Gastrocnemius medialis (tissue), 4 donors: ENCODE results near the gene ARHGAP25. TPM values are rescaled to one million over a fixed set of nuclear protein-coding genes. Genes with fewer than 3 reads are reported as not detected.

ENCODE experiments used
- ATAC-seq, 2 donors: fragments of 150-250 bp; one replicate each; pipeline ENCODE4 v1.9.1; 2016
- DNase-seq, 2 donors: peaks; one replicate each; pipeline ENCODE4 v3.0.0-alpha.2; 2019
- H3K27ac ChIP-seq, 4 donors: fragments of 200-600 bp; sonication (generic); 1 replicate in 1 of 4; 2 replicates in 3 of 4; pipeline ENCODE4 v1.5.1; 2016 to 2018; ENCODE audit warnings: mild to moderate bottlenecking in 2 of 4, moderate library complexity in 1 of 4
- H3K27me3 ChIP-seq, 3 donors: fragments of 200-600 bp; sonication (generic) in 2 of 3; 1 replicate in 1 of 3; 2 replicates in 2 of 3; pipeline versions ENCODE4 v1.5.1 to v1.6.0; 2016 to 2019; ENCODE audit warnings: mild to moderate bottlenecking in 1 of 3, moderate library complexity in 1 of 3
- H3K36me3 ChIP-seq, 2 donors: fragments of 200-600 bp; sonication (generic) in 1 of 2; one replicate each; pipeline ENCODE4 v1.5.1; 2017 to 2018
- H3K4me1 ChIP-seq, 2 donors: fragments of 200-600 bp; sonication (generic) in 1 of 2; one replicate each; pipeline ENCODE4 v1.5.1; 2016 to 2017; ENCODE audit warnings: mild to moderate bottlenecking in 2 of 2
- H3K4me3 ChIP-seq, 4 donors: fragments of 200-600 bp; sonication (generic) in 3 of 4; 1 replicate in 1 of 4; 2 replicates in 3 of 4; pipeline ENCODE4 v1.5.1; 2016 to 2019; ENCODE audit warnings: mild to moderate bottlenecking in 2 of 4
- H3K9me3 ChIP-seq, 3 donors: fragments of 200-600 bp; sonication (generic) in 2 of 3; 1 replicate in 1 of 3; 2 replicates in 2 of 3; pipeline ENCODE4 v1.5.1; 2016 to 2019
- CTCF ChIP-seq, 5 experiments: fragments of 450-650 bp in 3 of 5; fragments of 200-600 bp in 2 of 5; sonication (generic) in 2 of 5; IDR thresholded peaks in 4 of 5; conservative IDR thresholded peaks in 1 of 5; 1 replicate in 4 of 5; 2 replicates in 1 of 5; pipeline ENCODE4 v1.5.1; 2016 to 2019; ENCODE audit warnings: antibody characterized with exemption in 5 of 5, mild to moderate bottlenecking in 3 of 5, moderate library complexity in 3 of 5
- POLR2A ChIP-seq, 2 donors: fragments of 450-650 bp; IDR thresholded peaks; one replicate each; pipeline ENCODE4 v1.6.1; 2017; ENCODE audit warnings: antibody characterized with exemption in 2 of 2, mild to moderate bottlenecking in 2 of 2, moderate library complexity in 2 of 2
- in situ Hi-C, 4 donors: fragments of 200-750 bp; cut with MboI; loops; one replicate each; pipeline versions ENCODE4 v1.15.0 to v1.8.0; 2017; ENCODE audit warnings: low sequenced_read_pairs in 4 of 4
- intact Hi-C: fragments of 100-400 bp; cut with DNase I; formaldehyde crosslinking; loops from one replicate; pipeline ENCODE4 v1.15.1; 2023; ENCODE audit warnings: low total_unique reads
- total RNA-seq, 4 donors: library from RNA; depleted of rRNA; stranded (reverse); fragments of >200 nt; gene quantifications; one replicate each; pipeline versions ENCODE4 v1.1.0 to v1.2.3, GENCODE V29; 2016

Gene ARHGAP25
- 1 to 10 TPM; 1.9 to 6.8 (median 3.0) TPM for total RNA-seq

GRCh38 chr2:68734688-68735525 lies at the start of gene ARHGAP25:
Gene ARHGAP25 (plus strand): TSS chr2:68734811. CDS start chr2:68735200, 389 bp downstream.
- intact Hi-C loops, result no loop called here
- Histone ChIP-seq H3K4me1 (no peaks in the 10 kb centered on the region), H3K27me3 (no peaks in the 10 kb centered on the region), H3K4me3 (peak within 1 kb of the TSS in 1 of 4 donors; percentile 28), H3K36me3 (no peaks in the 10 kb centered on the region), H3K27ac (no peak within 1 kb of the TSS), H3K9me3 (no peaks in the 10 kb centered on the region)
- no peak for ATAC-seq
- in situ Hi-C loops, result loop anchor here in 1 of 4 donors (25.0 kb wide), 1 partner anchor 177 kb away; no protein-coding TSS in a partner anchor
- DNase-seq, result no peak
- TF ChIP-seq CTCF (IDR thresholded peaks at IDR 0.05 in 4 of 5, conservative IDR thresholded peaks at IDR 0.05 in 1 of 5), result no peak
- TF ChIP-seq POLR2A (IDR thresholded peaks at IDR 0.05), result peak; percentile 6 to 31

- ATAC-seq (no peak), DNase-seq (no peak)
- no peak overlapping the region for H3K4me3 ChIP-seq
- H3K36me3 ChIP-seq, result no peaks in the 10 kb centered on the region
- no peaks in the 10 kb centered on the region for H3K4me1 ChIP-seq
- H3K27me3 ChIP-seq, result peaks cover 0 to 4% (median 0%) of the 10 kb centered on the region in 3 donors
- H3K9me3 ChIP-seq, result no peaks in the 10 kb centered on the region
- H3K27ac ChIP-seq, result no peak overlapping the region
- intact Hi-C loops, result no loop called here
- in situ Hi-C loops, result no loop called here
- TF ChIP-seq POLR2A (IDR thresholded peaks at IDR 0.05), result no peak
- no peak for TF ChIP-seq CTCF (IDR thresholded peaks at IDR 0.05 in 4 of 5, conservative IDR thresholded peaks at IDR 0.05 in 1 of 5)
Observed at GRCh38 chr2:68686178-68686577, 48.4 kb upstream of the ARHGAP25 start.

GRCh38 chr2:68687018-68687417 lies 47.6 kb upstream of the ARHGAP25 start:
- ATAC-seq (no peak), DNase-seq (no peak)
- H3K36me3 ChIP-seq, result no peaks in the 10 kb centered on the region
- TF ChIP-seq POLR2A (IDR thresholded peaks at IDR 0.05) (no peak), CTCF (IDR thresholded peaks at IDR 0.05 in 4 of 5, conservative IDR thresholded peaks at IDR 0.05 in 1 of 5) (no peak)
- H3K4me3 ChIP-seq, result no peak overlapping the region
- no peaks in the 10 kb centered on the region for H3K9me3 ChIP-seq
- intact Hi-C loops (no loop called here), in situ Hi-C loops (no loop called here)
- H3K4me1 ChIP-seq, result no peaks in the 10 kb centered on the region
- peaks cover 0 to 2% (median 0%) of the 10 kb centered on the region in 3 donors for H3K27me3 ChIP-seq
- no peak overlapping the region for H3K27ac ChIP-seq

GRCh38 chr2:68689553-68690537 lies 44.8 kb upstream of the ARHGAP25 start:
- Histone ChIP-seq H3K4me3 (no peak overlapping the region), H3K36me3 (no peaks in the 10 kb centered on the region), H3K4me1 (no peaks in the 10 kb centered on the region), H3K27ac (no peak overlapping the region), H3K9me3 (no peaks in the 10 kb centered on the region), H3K27me3 (no peaks in the 10 kb centered on the region)
- intact Hi-C loops (no loop called here), in situ Hi-C loops (no loop called here)
- TF ChIP-seq POLR2A (IDR thresholded peaks at IDR 0.05) (no peak), CTCF (IDR thresholded peaks at IDR 0.05 in 4 of 5, conservative IDR thresholded peaks at IDR 0.05 in 1 of 5) (no peak)
- DNase-seq, result no peak
- ATAC-seq, result no peak
